Caco-2 (cell line): ENCODE data around the gene LNX2. TPM values are rescaled to one million over a fixed set of nuclear protein-coding genes. Genes with fewer than 3 reads are reported as not detected.

Experiments used
- BruUV-seq: library from RNA; stranded (reverse); fragments of 400-500 nt; replicated peaks from 2 replicates; lab custom pipeline; 2021; lab: Mats Ljungman, UMichigan
- CTCF ChIA-PET: fragments of 300-600 bp; sonication (Branson Sonifier 250); formaldehyde crosslinking; loops from one replicate; lab custom pipeline; 2022; ENCODE audit warnings: antibody characterized with exemption; lab: Charles Lee
- POLR2A ChIA-PET: fragments of 300-600 bp; sonication (Branson Sonifier 250); formaldehyde crosslinking; loops from one replicate; lab custom pipeline; 2022; ENCODE audit warnings: antibody characterized with exemption; lab: Charles Lee
- DNase-seq, 2 experiments: peaks; one replicate each; pipeline versions ENCODE4 v3.0.0 to v3.0.0-alpha.2; 2020 to 2022
- H3K27me3 ChIP-seq: replicated peaks from 2 replicates; pipeline ENCODE4 v1.6.0; 2011; ENCODE audit warnings: low read length; ENCODE audit not compliant: control insufficient read depth, insufficient read depth
- H3K36me3 ChIP-seq: 2 replicates; pipeline ENCODE4 v1.5.1; 2011; ENCODE audit warnings: low read length; ENCODE audit not compliant: control insufficient read depth, insufficient read depth
- H3K4me1 ChIP-seq: fragments of 250-450 bp; sonication (Bioruptor Pico); 2 replicates; pipeline ENCODE4 v1.5.1; 2020; ENCODE audit warnings: mild to moderate bottlenecking
- H3K4me3 ChIP-seq: 2 replicates; pipeline ENCODE4 v1.5.1; 2011; ENCODE audit warnings: low read depth, mild to moderate bottlenecking, control low read depth, low read length
- H3K9me3 ChIP-seq: fragments of 250-450 bp; sonication (Bioruptor Pico); 2 replicates; pipeline ENCODE4 v1.5.1; 2020; ENCODE audit warnings: mild to moderate bottlenecking, moderate library complexity
- H3K27ac Mint-ChIP-seq: one replicate; pipeline ENCODE4 v1.8.0; 2022; ENCODE audit warnings: mixed read lengths; ENCODE audit not compliant: unreplicated experiment
- H3K27me3 Mint-ChIP-seq: one replicate; pipeline ENCODE4 v1.8.0; 2022; ENCODE audit warnings: mixed read lengths; ENCODE audit not compliant: insufficient read depth, unreplicated experiment
- H3K36me3 Mint-ChIP-seq: one replicate; pipeline ENCODE4 v1.8.0; 2022; ENCODE audit warnings: mild to moderate bottlenecking, mixed read lengths; ENCODE audit not compliant: insufficient read depth, unreplicated experiment
- H3K4me1 Mint-ChIP-seq: one replicate; pipeline ENCODE4 v1.8.0; 2022; ENCODE audit warnings: low read depth, mixed read lengths; ENCODE audit not compliant: unreplicated experiment
- H3K4me3 Mint-ChIP-seq: one replicate; pipeline ENCODE4 v1.8.0; 2022; ENCODE audit warnings: mild to moderate bottlenecking, moderate library complexity, mixed read lengths; ENCODE audit not compliant: unreplicated experiment
- H3K9me3 Mint-ChIP-seq: one replicate; pipeline ENCODE4 v1.8.0; 2022; ENCODE audit warnings: mixed read lengths; ENCODE audit not compliant: unreplicated experiment
- intact Hi-C: fragments of 100-400 bp; cut with micrococcal nuclease; formaldehyde crosslinking; loops from one replicate; pipeline ENCODE4 v1.10.0; 2022; ENCODE audit not compliant: unreplicated experiment
- total RNA-seq: library from RNA; stranded (reverse); gene quantifications from 2 replicates; pipeline ENCODE4 v1.2.3, GENCODE V29; 2022
- TF ChIP-seq, protein P1 (sequence below), 2 experiments: fragments of 200-600 bp in 1 of 2; IDR thresholded peaks; 1 replicate in 1 of 2; 2 replicates in 1 of 2; pipeline versions ENCODE4 v1.5.1 to v1.8.0; 2011 to 2022; ENCODE audit warnings: antibody characterized with exemption in 1 of 2, control low read depth in 1 of 2, inconsistent platforms in 1 of 2, low read depth in 1 of 2, low read length in 1 of 2, mild to moderate bottlenecking in 1 of 2, moderate library complexity in 1 of 2; ENCODE audit not compliant: insufficient read depth in 1 of 2, severe bottlenecking in 1 of 2, unreplicated experiment in 1 of 2

Gene LNX2
- total RNA-seq, 1 experiment from 2014 or later, result 24.4 TPM

GRCh38 chr13:27637289-27637626 is 16.9 kb upstream of the LNX2 start:
- BruUV-seq, result no TSS peak
- Histone ChIP-seq H3K9me3 (no peaks in the 10 kb centered on the region), H3K36me3 (no peaks in the 10 kb centered on the region), H3K27me3 (no peaks in the 10 kb centered on the region), H3K4me3 (no peak overlapping the region), H3K4me1 (no peaks in the 10 kb centered on the region)
- H3K4me1 Mint-ChIP-seq, result peaks cover 2% of the 10 kb centered on the region
- no peak overlapping the region for H3K27ac Mint-ChIP-seq
- intact Hi-C loops, result no loop called here
- DNase-seq, result no peak
- H3K27me3 Mint-ChIP-seq, result no peaks in the 10 kb centered on the region
- CTCF ChIA-PET, result no interaction called here
- POLR2A ChIA-PET, result no interaction called here
- no peaks in the 10 kb centered on the region for H3K36me3 Mint-ChIP-seq
- TF ChIP-seq, protein P1, sequence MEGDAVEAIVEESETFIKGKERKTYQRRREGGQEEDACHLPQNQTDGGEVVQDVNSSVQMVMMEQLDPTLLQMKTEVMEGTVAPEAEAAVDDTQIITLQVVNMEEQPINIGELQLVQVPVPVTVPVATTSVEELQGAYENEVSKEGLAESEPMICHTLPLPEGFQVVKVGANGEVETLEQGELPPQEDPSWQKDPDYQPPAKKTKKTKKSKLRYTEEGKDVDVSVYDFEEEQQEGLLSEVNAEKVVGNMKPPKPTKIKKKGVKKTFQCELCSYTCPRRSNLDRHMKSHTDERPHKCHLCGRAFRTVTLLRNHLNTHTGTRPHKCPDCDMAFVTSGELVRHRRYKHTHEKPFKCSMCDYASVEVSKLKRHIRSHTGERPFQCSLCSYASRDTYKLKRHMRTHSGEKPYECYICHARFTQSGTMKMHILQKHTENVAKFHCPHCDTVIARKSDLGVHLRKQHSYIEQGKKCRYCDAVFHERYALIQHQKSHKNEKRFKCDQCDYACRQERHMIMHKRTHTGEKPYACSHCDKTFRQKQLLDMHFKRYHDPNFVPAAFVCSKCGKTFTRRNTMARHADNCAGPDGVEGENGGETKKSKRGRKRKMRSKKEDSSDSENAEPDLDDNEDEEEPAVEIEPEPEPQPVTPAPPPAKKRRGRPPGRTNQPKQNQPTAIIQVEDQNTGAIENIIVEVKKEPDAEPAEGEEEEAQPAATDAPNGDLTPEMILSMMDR (IDR thresholded peaks at IDR 0.05; ENCODE audit: insufficient read depth in 1 of 2, low read depth in 1 of 2, low read length in 1 of 2, severe bottlenecking in 1 of 2, unreplicated experiment in 1 of 2), result no peak
- no peaks in the 10 kb centered on the region for H3K9me3 Mint-ChIP-seq
- no peak overlapping the region for H3K4me3 Mint-ChIP-seq

DNA sequence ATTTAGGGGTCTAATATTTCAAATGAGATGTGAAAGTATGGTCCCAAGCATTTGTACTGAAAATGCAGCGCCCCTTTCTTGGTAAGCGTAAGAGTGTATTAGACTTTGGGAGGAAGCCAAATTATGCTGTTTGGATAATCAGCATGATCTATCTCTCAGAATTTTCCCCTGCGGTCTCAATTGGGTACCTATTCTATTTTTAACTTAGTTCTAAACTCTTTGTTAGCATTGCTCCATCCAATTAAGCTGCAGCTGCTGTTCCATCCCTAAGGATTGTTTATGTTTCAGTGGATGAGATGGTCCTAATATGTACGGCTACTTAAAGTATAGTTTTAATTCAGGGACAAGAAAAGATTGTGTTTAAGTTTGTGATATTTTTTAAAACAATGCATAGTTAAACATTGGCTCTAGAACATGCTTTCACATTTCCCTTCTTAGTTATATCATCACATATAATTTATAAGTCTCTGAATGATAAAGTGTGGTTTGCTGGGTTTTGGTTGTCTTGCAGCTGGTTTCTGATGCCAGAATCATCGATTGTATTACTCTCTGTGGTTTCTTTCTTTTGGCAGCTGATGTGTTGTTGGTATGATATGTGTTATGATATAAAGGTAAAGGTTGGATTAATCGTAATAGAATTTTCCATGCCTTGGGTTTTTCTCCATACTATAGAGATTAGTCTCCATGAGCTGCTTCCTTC is 16.4 kb upstream of the LNX2 start:
- DNase-seq, result no peak
- intact Hi-C loops, result no loop called here
- no peaks in the 10 kb centered on the region for H3K36me3 ChIP-seq
- H3K27me3 Mint-ChIP-seq, result no peaks in the 10 kb centered on the region
- H3K9me3 Mint-ChIP-seq, result no peaks in the 10 kb centered on the region
- H3K4me1 ChIP-seq, result no peaks in the 10 kb centered on the region
- H3K4me3 ChIP-seq, result no peak overlapping the region
- no peaks in the 10 kb centered on the region for H3K36me3 Mint-ChIP-seq
- CTCF ChIA-PET, result no interaction called here
- no TSS peak for BruUV-seq
- TF ChIP-seq, protein P1 (IDR thresholded peaks at IDR 0.05; ENCODE audit: insufficient read depth in 1 of 2, low read depth in 1 of 2, low read length in 1 of 2, severe bottlenecking in 1 of 2, unreplicated experiment in 1 of 2), result no peak
- H3K4me3 Mint-ChIP-seq, result no peak overlapping the region
- H3K4me1 Mint-ChIP-seq, result no peaks in the 10 kb centered on the region
- H3K27ac Mint-ChIP-seq, result no peak overlapping the region
- no peaks in the 10 kb centered on the region for H3K27me3 ChIP-seq
- H3K9me3 ChIP-seq, result no peaks in the 10 kb centered on the region
- POLR2A ChIA-PET, result no interaction called here

GRCh38 chr13:27635266-27635665 is 14.9 kb upstream of the LNX2 start:
- BruUV-seq, result no TSS peak
- TF ChIP-seq, protein P1 (IDR thresholded peaks at IDR 0.05; ENCODE audit: insufficient read depth in 1 of 2, low read depth in 1 of 2, low read length in 1 of 2, severe bottlenecking in 1 of 2, unreplicated experiment in 1 of 2), result no peak
- no peaks in the 10 kb centered on the region for H3K27me3 Mint-ChIP-seq
- Histone ChIP-seq H3K36me3 (no peaks in the 10 kb centered on the region), H3K27me3 (no peaks in the 10 kb centered on the region), H3K4me1 (no peaks in the 10 kb centered on the region), H3K4me3 (no peak overlapping the region), H3K9me3 (no peaks in the 10 kb centered on the region)
- CTCF ChIA-PET, result no interaction called here
- H3K4me3 Mint-ChIP-seq, result no peak overlapping the region
- H3K36me3 Mint-ChIP-seq, result no peaks in the 10 kb centered on the region
- intact Hi-C loops, result no loop called here
- DNase-seq, result no peak
- POLR2A ChIA-PET, result no interaction called here
- H3K9me3 Mint-ChIP-seq, result no peaks in the 10 kb centered on the region
- H3K27ac Mint-ChIP-seq, result no peak overlapping the region
- H3K4me1 Mint-ChIP-seq, result no peaks in the 10 kb centered on the region
